Mucosa of descending colon (tissue), 3 donors: Measurements from ENCODE around the gene LINS1. TPM values are rescaled to one million over a fixed set of nuclear protein-coding genes. Genes with fewer than 3 reads are reported as not detected.

Source experiments
- ATAC-seq: fragments of 200-7000 bp; cut with Tn5 transposase; one replicate; pipeline ENCODE4 v1.9.1; 2020; ENCODE audit warnings: mild to moderate bottlenecking, moderate library complexity
- DNase-seq, 3 donors: peaks; one replicate each; pipeline ENCODE4 v3.0.0-alpha.2; 2020
- H3K36me3 ChIP-seq: fragments of 200-600 bp; one replicate; pipeline ENCODE4 v1.8.0; 2021; ENCODE audit warnings: low read depth, mild to moderate bottlenecking
- H3K4me1 ChIP-seq: fragments of 200-600 bp; one replicate; pipeline ENCODE4 v1.8.0; 2021; ENCODE audit warnings: low read depth, mild to moderate bottlenecking
- H3K4me3 ChIP-seq: fragments of 200-600 bp; one replicate; pipeline ENCODE4 v1.8.0; 2021; ENCODE audit warnings: mild to moderate bottlenecking
- H3K9me3 ChIP-seq: fragments of 200-600 bp; one replicate; pipeline ENCODE4 v1.8.0; 2021; ENCODE audit warnings: mild to moderate bottlenecking
- intact Hi-C, 2 donors: fragments of 100-400 bp; cut with DNase I in 1 of 2; cut with micrococcal nuclease in 1 of 2; formaldehyde crosslinking; loops; one replicate each; pipeline versions ENCODE4 v1.11.0 to v1.11.1; 2022; cut with DNase I, micrococcal nuclease
- long read RNA-seq, 2 donors: library from polyadenylated mRNA; unstranded; transcript quantifications; one replicate each; pipeline ENCODE4 v2.0.0, GENCODE V29; 2019 to 2021
- total RNA-seq, 3 donors: library from RNA; stranded (reverse); fragmentation: NEBNext Ultra II Directional in 2 of 3; extraction: Animal tissue kit (Norgen Biotek cat#: 25700) in 2 of 3; gene quantifications; one replicate each; pipeline versions ENCODE4 v1.2.1 to v1.2.4, GENCODE V29; 2021 to 2023
- TF ChIP-seq, protein P1 (sequence below): fragments of 200-600 bp; IDR thresholded peaks from one replicate; pipeline ENCODE4 v1.8.0; 2022; ENCODE audit warnings: antibody characterized with exemption, mild to moderate bottlenecking
- donor health status: DM: no; HTN: no; CAD: no; lungs with moderate emphysema.
- donor health status: DM: no; HTN: no; CAD: no.
- donor health status: DM: no; HTN: yes; CAD: no.

The LINS1 gene, protein sequence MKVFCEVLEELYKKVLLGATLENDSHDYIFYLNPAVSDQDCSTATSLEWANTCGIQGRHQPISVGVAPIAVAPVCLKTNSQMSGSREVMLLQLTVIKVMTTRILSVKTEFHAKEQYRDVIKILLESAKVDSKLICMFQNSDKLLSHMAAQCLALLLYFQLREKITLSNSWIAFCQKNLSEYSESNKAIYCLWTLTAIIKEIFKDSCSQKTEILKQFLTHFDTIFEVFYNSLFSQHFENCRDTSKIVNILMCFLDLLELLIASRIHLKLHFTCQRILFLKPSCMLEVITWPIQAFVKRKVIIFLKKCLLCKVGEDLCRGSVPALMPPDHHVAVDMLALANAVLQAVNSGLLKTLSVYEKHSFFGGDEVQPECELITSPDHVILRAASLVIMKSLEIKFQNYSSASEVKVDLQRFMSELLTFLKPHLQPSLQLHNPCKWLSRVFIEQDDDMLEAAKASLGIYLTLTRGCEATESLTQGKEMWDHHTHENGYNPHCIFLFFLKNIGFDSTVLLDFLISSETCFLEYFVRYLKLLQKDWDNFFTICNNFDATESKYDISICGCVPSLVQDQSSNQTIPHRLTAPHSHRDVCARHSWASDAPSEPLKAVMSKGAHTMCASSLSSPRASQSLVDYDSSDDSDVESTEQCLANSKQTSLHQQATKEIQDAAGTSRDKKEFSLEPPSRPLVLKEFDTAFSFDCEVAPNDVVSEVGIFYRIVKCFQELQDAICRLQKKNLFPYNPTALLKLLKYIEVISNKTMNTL
- total RNA-seq: 10 to 100 TPM; 18.6 to 32.0 (median 24.2) TPM
- long read RNA-seq, donor 1, partial matches to known transcripts: 0 of 4 reads
- long read RNA-seq, donor 1, other reads (novel, unspliced or antisense): 3 of 4 reads
- long read RNA-seq, donor 2, full-length matches to known transcripts: 4 of 12 reads
- long read RNA-seq, donor 2, partial matches to known transcripts: 3 of 12 reads
- long read RNA-seq, donor 2, other reads (novel, unspliced or antisense): 5 of 12 reads

- DNase-seq (peak; percentile 100), ATAC-seq (peak; percentile 95)
- Histone ChIP-seq H3K4me3 (peak within 1 kb of the TSS; percentile 66), H3K36me3 (no peaks in the 10 kb centered on the region), H3K9me3 (no peaks in the 10 kb centered on the region), H3K4me1 (peaks cover 17% of the 10 kb centered on the region)
- intact Hi-C loops: no loop called here
- TF ChIP-seq, protein P1, sequence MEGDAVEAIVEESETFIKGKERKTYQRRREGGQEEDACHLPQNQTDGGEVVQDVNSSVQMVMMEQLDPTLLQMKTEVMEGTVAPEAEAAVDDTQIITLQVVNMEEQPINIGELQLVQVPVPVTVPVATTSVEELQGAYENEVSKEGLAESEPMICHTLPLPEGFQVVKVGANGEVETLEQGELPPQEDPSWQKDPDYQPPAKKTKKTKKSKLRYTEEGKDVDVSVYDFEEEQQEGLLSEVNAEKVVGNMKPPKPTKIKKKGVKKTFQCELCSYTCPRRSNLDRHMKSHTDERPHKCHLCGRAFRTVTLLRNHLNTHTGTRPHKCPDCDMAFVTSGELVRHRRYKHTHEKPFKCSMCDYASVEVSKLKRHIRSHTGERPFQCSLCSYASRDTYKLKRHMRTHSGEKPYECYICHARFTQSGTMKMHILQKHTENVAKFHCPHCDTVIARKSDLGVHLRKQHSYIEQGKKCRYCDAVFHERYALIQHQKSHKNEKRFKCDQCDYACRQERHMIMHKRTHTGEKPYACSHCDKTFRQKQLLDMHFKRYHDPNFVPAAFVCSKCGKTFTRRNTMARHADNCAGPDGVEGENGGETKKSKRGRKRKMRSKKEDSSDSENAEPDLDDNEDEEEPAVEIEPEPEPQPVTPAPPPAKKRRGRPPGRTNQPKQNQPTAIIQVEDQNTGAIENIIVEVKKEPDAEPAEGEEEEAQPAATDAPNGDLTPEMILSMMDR: no peak
Measured at GRCh38 chr15:100602064-100602822, at the start of gene LINS1, which contains the start of gene ASB7. LINS1 (minus strand) TSS chr15:100602184; CDS start chr15:100580842, 21,342 bp downstream. ASB7 (plus strand) TSS chr15:100602589; CDS start chr15:100612217, 9,628 bp downstream.

DNA sequence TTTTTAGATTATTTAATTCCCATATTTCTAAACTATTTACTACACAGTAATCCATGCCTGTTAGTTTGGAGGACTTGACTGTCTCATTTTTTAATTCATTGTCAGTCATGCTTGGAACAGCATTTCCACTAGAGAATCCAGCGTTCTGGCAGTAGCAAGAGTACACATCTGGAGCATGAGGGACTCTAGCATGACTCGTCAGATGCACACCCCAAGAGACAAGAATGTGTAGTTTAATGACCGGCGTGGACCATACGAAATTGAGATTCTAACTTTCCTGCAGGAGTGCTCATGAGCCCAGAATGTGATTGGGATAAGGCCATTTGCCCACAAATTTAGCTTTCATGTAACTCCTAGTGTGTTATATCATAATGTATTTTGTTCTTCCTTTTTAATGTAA lies 49.3 kb upstream of the LINS1 start:
- DNase-seq (no peak), ATAC-seq (no peak)
- H3K36me3 ChIP-seq: no peaks in the 10 kb centered on the region
- TF ChIP-seq, protein P1: no peak
- intact Hi-C loops: no loop called here
- no peaks in the 10 kb centered on the region for H3K4me1 ChIP-seq
- H3K9me3 ChIP-seq: no peaks in the 10 kb centered on the region
- H3K4me3 ChIP-seq: no peak overlapping the region

DNA sequence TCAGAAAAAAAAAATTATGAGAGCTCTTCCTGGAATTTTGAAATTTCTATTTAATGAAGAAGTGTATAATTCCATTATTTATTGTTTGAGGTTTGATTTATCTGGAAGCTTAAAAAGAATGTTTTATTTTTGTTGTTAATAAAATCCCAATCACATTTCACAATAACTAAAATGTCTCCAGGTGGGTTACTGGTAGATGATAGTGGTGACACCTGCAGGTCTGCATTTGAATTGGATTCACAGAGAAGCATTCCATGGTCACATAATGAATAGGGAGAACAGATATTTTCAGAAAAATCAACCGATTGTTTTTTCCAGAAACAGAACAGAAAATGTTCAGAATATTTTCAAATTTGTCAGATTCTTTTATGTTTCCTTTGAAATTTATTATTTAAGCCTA lies 48.7 kb upstream of the LINS1 start:
- TF ChIP-seq, protein P1: no peak
- no peak for DNase-seq
- Histone ChIP-seq H3K4me3 (no peak overlapping the region), H3K9me3 (no peaks in the 10 kb centered on the region), H3K4me1 (no peaks in the 10 kb centered on the region), H3K36me3 (no peaks in the 10 kb centered on the region)
- intact Hi-C loops: no loop called here
- ATAC-seq: no peak

DNA sequence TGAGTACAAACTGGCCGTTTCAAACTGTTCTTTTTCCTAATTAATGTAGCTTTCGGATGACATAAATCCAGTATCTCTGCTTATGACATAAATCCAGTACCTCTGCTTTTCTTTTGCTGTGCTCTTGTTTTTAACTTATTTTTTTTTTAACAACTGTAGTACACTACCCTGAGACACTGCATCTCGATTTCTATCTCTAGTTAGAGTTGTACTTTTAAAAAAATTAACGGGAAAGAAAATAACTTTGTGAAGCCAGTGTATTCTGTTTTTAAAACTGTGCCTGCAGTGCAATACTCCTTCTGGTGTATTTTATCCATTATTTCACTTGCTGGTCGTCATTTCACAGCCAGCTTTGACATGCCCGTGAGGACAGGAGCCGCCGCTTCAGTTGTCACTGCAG lies 47.0 kb upstream of the LINS1 start:
- DNase-seq (no peak), ATAC-seq (no peak)
- Histone ChIP-seq H3K4me1 (no peaks in the 10 kb centered on the region), H3K4me3 (no peak overlapping the region), H3K9me3 (no peaks in the 10 kb centered on the region), H3K36me3 (no peaks in the 10 kb centered on the region)
- intact Hi-C loops: no loop called here
- TF ChIP-seq, protein P1: no peak

DNA sequence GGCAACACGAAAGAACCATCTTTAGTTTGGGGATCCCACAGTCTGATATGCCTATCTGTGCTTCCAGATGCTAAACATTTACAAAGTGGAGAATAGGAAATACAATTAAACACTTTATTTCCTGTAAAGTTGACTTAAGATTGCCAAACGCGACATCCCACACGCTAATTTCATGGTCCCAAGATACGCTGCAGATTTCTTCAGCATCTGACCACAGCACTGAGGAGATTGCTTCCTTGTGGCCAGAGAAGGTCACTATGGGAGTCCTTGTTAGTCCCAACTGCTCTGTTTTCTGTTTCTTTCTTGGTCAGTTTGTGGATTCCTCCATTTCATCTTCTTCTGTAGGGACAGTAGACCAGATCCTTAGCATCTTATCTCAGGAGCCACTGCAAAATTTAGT lies 43.7 kb upstream of the LINS1 start:
- TF ChIP-seq, protein P1: no peak
- DNase-seq (no peak), ATAC-seq (no peak)
- Histone ChIP-seq H3K36me3 (no peaks in the 10 kb centered on the region), H3K4me1 (no peaks in the 10 kb centered on the region), H3K9me3 (no peaks in the 10 kb centered on the region), H3K4me3 (no peak overlapping the region)
- intact Hi-C loops: no loop called here
